AG10803 (cell line): ENCODE results near the gene PDPN.

ENCODE experiments used
- DNase-seq: peaks from one replicate; pipeline ENCODE4 v3.0.0; 2010; ENCODE audit warnings: low read depth
- H3K4me3 ChIP-seq: 2 replicates; pipeline ENCODE4 v1.5.1; 2011; ENCODE audit warnings: mild to moderate bottlenecking, low read length, control low read depth
- TF ChIP-seq, protein P1 (sequence below): conservative IDR thresholded peaks from 2 replicates; pipeline ENCODE4 v1.5.1; 2011; ENCODE audit warnings: mild to moderate bottlenecking, low read length, control low read depth, inconsistent platforms

The PDPN gene

DNA sequence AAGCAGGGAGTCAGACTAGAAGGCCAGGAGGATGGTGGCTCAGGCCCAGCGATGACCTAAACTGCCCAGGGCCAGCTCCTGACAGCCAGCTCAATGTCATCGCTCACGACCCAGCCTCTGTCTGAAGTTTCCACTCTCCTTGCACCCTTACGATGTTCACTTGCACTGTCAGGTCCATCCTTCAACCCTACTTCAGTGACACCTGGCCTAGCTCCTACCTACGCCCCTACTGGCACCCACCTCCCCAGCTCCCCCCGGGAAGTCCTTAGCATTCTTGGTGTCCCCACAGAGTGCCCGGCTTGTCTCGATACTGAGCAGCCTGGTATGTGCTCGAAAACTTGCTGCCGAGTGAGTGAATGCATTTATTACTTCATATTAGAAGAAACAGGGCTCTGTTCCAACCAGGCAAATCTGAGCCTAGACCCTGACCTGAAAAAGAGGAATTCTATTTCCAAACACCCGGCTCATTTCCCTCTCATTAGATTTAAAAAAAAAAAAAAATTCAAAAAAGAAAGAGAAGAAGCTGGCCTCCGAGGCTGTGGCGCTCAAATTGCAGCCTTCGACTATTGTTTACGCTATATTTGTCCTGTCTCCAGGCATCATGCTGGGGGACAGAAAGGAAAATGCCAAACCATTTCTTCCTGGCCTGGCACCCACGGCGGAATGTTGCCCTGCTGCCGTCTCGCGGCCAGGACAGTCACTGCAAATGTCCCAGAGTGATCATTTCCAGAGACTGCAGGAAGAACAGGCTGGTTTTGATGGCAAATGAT is 40.0 kb upstream of the PDPN start:
- H3K4me3 ChIP-seq, result no peak overlapping the region
- DNase-seq, result peak; percentile 43
- TF ChIP-seq, protein P1, sequence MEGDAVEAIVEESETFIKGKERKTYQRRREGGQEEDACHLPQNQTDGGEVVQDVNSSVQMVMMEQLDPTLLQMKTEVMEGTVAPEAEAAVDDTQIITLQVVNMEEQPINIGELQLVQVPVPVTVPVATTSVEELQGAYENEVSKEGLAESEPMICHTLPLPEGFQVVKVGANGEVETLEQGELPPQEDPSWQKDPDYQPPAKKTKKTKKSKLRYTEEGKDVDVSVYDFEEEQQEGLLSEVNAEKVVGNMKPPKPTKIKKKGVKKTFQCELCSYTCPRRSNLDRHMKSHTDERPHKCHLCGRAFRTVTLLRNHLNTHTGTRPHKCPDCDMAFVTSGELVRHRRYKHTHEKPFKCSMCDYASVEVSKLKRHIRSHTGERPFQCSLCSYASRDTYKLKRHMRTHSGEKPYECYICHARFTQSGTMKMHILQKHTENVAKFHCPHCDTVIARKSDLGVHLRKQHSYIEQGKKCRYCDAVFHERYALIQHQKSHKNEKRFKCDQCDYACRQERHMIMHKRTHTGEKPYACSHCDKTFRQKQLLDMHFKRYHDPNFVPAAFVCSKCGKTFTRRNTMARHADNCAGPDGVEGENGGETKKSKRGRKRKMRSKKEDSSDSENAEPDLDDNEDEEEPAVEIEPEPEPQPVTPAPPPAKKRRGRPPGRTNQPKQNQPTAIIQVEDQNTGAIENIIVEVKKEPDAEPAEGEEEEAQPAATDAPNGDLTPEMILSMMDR, result peak; percentile 74

DNA sequence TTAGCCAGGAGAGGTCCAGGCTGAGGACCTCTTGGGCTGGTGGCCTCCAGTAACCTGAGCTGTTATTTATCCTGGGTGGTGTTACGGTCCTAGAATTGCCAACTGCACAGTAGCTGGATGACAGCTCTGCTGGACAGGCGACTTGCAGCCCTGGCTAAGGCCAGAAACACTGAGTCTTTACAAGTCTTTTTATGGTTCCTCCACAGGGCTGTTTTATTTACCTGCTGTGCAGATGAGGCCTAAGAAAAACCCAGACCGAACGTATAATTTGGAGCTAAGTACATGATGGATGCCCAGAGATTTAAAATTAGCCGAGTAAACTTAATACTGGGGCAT is 39.4 kb upstream of the PDPN start:
- DNase-seq, result no peak
- TF ChIP-seq, protein P1, result no peak
- H3K4me3 ChIP-seq, result no peak overlapping the region

- TF ChIP-seq, protein P1, result no peak
- no peak for DNase-seq
Observed at GRCh38 chr1:13546791-13547190, 36.8 kb upstream of the PDPN start.

DNA sequence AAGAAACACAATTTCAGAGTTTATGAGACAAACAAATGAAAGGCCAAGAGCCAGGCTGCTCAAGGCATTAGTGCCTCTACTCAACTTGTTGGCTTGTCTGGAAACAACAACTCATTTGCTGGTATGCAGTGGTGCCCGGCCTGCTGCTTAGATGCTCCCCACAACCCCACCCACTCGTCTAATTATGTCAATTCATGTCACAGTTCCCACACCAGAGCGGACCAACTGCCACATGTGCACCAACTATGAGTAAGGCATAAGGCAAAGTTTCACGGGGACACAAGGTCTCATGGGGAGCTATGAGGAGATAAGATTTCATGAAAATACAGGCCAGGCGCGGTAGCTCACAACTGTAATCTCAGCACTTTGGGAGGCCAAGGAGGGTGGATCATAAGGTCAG is 35.4 kb upstream of the PDPN start:
- H3K4me3 ChIP-seq, result no peak overlapping the region
- TF ChIP-seq, protein P1, result no peak
- no peak for DNase-seq

More at GRCh38 chr1:13546791-13547190, 36.8 kb upstream of the PDPN start:
- H3K4me3 ChIP-seq, result no peak overlapping the region

- TF ChIP-seq, protein P1, result no peak
- DNase-seq, result no peak
- no peak overlapping the region for H3K4me3 ChIP-seq
Observed at GRCh38 chr1:13549021-13549420, 34.6 kb upstream of the PDPN start.

GRCh38 chr1:13549521-13549920 is 34.1 kb upstream of the PDPN start:
- TF ChIP-seq, protein P1, result no peak
- DNase-seq, result no peak
- no peak overlapping the region for H3K4me3 ChIP-seq

- DNase-seq, result no peak
- no peak overlapping the region for H3K4me3 ChIP-seq
- TF ChIP-seq, protein P1, result no peak
Observed at GRCh38 chr1:13550663-13551062, 33.0 kb upstream of the PDPN start.
